Measurements from ENCODE around the gene EEF1G. TPM values are rescaled to one million over a fixed set of nuclear protein-coding genes. Genes with fewer than 3 reads are reported as not detected.

Gene EEF1G
- total and polyA plus RNA-seq, 2 of the 13 experiments (the other 11 are each of a cell fraction or from before 2014, with no cell fraction given): 1,787 to 2,144 TPM

DNA sequence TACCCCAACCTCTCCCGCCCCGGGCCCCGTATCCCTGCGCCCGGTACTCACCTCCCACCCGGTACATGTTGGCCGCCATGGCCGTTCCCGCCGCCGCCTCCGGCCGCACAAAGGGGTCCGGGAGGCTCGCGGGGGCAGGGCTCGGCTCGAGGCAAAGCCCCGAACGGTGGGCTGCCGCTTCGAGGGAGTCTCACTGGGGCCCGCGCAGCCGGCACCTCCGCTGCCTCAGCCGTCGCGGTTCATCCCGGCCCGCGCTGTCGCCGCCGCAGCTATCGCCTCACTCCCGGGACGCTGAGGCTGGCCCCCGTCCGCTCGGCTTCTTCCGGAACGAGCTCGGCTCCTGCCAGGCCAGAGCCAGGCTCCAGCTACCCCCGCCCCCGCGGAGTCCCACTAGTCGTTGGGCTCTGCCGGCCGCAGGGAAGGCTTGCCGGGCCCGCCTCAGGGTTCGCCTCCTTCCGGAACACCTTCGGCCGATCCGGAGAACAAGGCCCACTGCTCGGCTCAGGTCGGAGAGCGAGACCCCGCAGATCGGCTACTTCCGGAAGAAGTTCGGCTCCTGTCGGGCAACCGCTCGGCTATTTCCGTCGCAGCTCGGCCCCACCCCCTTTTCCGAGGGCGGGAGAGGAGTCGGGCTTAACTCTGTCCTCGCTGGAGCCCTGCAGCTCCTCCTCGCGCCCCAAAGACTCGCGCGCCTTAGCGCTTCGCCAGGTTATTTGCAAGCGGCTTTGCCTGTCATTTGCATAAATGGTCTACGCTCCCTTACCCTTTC lies 27.9 kb upstream of the EEF1G start, which contains the start of gene MTA2 (continued):
- TF ChIP-seq, protein P1, sequence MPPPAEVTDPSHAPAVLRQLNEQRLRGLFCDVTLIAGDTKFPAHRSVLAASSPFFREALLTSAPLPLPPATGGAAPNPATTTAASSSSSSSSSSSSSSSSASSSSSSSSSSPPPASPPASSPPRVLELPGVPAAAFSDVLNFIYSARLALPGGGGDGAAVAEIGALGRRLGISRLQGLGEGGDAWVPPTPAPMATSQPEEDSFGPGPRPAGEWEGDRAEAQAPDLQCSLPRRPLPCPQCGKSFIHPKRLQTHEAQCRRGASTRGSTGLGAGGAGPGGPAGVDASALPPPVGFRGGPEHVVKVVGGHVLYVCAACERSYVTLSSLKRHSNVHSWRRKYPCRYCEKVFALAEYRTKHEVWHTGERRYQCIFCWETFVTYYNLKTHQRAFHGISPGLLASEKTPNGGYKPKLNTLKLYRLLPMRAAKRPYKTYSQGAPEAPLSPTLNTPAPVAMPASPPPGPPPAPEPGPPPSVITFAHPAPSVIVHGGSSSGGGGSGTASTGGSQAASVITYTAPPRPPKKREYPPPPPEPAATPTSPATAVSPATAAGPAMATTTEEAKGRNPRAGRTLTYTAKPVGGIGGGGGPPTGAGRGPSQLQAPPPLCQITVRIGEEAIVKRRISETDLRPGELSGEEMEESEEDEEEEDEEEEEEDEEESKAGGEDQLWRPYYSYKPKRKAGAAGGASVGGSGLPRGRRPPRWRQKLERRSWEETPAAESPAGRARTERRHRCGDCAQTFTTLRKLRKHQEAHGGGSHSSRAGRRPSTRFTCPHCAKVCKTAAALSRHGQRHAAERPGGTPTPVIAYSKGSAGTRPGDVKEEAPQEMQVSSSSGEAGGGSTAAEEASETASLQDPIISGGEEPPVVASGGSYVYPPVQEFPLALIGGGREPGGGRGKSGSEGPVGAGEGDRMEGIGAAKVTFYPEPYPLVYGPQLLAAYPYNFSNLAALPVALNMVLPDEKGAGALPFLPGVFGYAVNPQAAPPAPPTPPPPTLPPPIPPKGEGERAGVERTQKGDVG (CRISPR knock-in tag; IDR thresholded peaks at IDR 0.05; ENCODE audit: borderline replicate concordance): no peak
- TF ChIP-seq ZNF451 (CRISPR knock-in tag; IDR thresholded peaks at IDR 0.05) (peak; percentile 83), GABPA (IDR thresholded peaks at IDR 0.05; ENCODE audit: low read depth, low read length) (peak; percentile 42; the same call in 1 of the 2 replicates), GABPA (CRISPR knock-in tag; IDR thresholded peaks at IDR 0.05; ENCODE audit: low read depth) (peak; percentile 82), MED8 (CRISPR knock-in tag; IDR thresholded peaks at IDR 0.05; ENCODE audit: insufficient replicate concordance) (no peak), CBX5 (CRISPR knock-in tag; IDR thresholded peaks at IDR 0.05; ENCODE audit: borderline replicate concordance) (no peak), ZNF790 (CRISPR knock-in tag; IDR thresholded peaks at IDR 0.05; ENCODE audit: borderline replicate concordance) (peak; percentile 89)
- TF ChIP-seq, protein P2, sequence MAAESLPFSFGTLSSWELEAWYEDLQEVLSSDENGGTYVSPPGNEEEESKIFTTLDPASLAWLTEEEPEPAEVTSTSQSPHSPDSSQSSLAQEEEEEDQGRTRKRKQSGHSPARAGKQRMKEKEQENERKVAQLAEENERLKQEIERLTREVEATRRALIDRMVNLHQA (CRISPR knock-in tag; IDR thresholded peaks at IDR 0.05): no peak
- TF ChIP-seq, protein P3, sequence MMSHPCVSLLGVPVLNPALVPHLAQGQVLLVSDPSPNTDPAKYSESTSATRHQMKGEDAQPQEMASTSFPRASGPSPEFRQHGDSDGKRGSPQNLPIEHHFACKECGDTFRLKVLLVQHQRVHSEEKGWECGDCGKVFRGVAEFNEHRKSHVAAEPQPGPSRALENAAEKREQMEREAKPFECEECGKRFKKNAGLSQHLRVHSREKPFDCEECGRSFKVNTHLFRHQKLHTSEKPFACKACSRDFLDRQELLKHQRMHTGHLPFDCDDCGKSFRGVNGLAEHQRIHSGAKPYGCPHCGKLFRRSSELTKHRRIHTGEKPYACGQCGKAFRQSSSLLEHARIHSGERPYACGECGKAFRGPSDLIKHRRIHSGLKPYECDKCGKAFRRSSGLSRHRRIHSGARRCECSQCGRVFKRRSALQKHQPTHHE (CRISPR knock-in tag; IDR thresholded peaks at IDR 0.05; ENCODE audit: borderline replicate concordance): no peak
- TF ChIP-seq, protein P4, sequence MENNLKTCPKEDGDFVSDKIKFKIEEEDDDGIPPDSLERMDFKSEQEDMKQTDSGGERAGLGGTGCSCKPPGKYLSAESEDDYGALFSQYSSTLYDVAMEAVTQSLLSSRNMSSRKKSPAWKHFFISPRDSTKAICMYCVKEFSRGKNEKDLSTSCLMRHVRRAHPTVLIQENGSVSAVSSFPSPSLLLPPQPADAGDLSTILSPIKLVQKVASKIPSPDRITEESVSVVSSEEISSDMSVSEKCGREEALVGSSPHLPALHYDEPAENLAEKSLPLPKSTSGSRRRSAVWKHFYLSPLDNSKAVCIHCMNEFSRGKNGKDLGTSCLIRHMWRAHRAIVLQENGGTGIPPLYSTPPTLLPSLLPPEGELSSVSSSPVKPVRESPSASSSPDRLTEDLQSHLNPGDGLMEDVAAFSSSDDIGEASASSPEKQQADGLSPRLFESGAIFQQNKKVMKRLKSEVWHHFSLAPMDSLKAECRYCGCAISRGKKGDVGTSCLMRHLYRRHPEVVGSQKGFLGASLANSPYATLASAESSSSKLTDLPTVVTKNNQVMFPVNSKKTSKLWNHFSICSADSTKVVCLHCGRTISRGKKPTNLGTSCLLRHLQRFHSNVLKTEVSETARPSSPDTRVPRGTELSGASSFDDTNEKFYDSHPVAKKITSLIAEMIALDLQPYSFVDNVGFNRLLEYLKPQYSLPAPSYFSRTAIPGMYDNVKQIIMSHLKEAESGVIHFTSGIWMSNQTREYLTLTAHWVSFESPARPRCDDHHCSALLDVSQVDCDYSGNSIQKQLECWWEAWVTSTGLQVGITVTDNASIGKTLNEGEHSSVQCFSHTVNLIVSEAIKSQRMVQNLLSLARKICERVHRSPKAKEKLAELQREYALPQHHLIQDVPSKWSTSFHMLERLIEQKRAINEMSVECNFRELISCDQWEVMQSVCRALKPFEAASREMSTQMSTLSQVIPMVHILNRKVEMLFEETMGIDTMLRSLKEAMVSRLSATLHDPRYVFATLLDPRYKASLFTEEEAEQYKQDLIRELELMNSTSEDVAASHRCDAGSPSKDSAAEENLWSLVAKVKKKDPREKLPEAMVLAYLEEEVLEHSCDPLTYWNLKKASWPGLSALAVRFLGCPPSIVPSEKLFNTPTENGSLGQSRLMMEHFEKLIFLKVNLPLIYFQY (CRISPR knock-in tag; IDR thresholded peaks at IDR 0.05; ENCODE audit: borderline replicate concordance): no peak
- TF ChIP-seq, protein P5, sequence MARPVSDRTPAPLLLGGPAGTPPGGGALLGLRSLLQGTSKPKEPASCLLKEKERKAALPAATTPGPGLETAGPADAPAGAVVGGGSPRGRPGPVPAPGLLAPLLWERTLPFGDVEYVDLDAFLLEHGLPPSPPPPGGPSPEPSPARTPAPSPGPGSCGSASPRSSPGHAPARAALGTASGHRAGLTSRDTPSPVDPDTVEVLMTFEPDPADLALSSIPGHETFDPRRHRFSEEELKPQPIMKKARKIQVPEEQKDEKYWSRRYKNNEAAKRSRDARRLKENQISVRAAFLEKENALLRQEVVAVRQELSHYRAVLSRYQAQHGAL (CRISPR knock-in tag; IDR thresholded peaks at IDR 0.05; ENCODE audit: not compliant biosample characterization): no peak

Measured in HepG2 (cell line).